ENCODE results near the gene ORC3.

The ORC3 gene

DNA sequence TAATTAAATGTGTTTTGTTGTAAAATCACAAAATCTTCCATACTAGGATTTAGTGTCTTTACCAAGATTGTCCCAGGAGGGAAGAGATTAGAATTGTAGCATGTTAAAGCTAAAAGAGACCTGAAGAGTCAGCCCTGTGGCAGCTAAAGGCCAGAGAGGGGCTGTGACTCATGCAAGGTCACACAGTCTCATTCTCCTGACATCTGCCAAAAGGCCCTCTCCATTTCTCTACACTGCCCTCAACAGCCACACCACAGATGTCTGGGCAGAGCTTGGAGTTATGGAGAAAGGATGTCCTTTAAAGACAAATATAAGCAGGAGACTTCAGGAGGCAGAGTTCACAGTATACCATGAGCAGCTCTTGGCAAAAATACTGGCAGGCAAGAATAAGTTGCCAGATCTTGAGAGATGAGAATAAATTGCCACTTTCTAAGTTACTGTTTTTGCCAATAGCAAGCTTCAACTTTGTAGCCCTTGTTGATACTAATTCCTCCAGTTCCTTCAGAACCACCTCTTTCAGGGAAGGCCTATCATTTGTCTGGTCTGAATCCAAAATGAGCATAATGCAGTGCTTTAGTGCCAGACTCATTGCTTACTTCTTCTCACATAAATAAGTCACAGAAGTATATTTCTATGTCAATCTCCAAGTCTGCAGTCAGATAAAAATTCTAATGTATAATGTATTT is 70.4 kb downstream of the ORC3 start:
- no peak overlapping the region for H3K4me3 ChIP-seq (ENCODE audit: low read depth in 1 of 2, low read length in 1 of 2)
- H3K27me3 ChIP-seq = no peaks in the 10 kb centered on the region
- H3K4me1 ChIP-seq (ENCODE audit: control insufficient read depth in 1 of 2, insufficient read depth in 1 of 2, low read depth in 1 of 2, low read length in 1 of 2) = peaks cover 0 to 8% of the 10 kb centered on the region in 2 experiments
- H3K9me3 ChIP-seq = no peaks in the 10 kb centered on the region
- peaks cover 5% of the 10 kb centered on the region for H3K36me3 ChIP-seq
- TF ChIP-seq, protein P1, sequence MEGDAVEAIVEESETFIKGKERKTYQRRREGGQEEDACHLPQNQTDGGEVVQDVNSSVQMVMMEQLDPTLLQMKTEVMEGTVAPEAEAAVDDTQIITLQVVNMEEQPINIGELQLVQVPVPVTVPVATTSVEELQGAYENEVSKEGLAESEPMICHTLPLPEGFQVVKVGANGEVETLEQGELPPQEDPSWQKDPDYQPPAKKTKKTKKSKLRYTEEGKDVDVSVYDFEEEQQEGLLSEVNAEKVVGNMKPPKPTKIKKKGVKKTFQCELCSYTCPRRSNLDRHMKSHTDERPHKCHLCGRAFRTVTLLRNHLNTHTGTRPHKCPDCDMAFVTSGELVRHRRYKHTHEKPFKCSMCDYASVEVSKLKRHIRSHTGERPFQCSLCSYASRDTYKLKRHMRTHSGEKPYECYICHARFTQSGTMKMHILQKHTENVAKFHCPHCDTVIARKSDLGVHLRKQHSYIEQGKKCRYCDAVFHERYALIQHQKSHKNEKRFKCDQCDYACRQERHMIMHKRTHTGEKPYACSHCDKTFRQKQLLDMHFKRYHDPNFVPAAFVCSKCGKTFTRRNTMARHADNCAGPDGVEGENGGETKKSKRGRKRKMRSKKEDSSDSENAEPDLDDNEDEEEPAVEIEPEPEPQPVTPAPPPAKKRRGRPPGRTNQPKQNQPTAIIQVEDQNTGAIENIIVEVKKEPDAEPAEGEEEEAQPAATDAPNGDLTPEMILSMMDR (IDR thresholded peaks at IDR 0.05) = no peak
- H3K27ac ChIP-seq = peak overlapping the region; percentile 1

DNA sequence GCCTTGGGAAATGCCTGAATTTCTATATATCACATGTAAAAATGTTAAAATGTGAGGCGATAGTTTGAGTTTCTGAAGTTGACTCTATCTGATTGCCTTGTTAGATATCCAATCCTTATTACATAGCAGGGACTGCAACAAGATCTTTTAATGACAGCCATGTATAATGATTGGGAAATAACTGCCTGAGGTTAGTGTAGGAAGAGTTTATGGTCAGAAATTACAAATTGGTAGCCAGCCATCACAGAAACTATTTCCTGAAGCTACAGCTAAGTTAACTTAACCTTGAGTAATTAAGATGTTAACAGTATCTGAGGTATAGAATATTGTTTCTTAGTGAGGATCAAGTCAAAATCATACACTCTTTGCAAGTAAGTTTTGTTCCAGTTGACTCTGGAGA is 71.1 kb downstream of the ORC3 start:
- peaks cover 5% of the 10 kb centered on the region for H3K36me3 ChIP-seq
- TF ChIP-seq, protein P1 (IDR thresholded peaks at IDR 0.05) = no peak
- no peak overlapping the region for H3K27ac ChIP-seq
- H3K27me3 ChIP-seq = no peaks in the 10 kb centered on the region
- no peaks in the 10 kb centered on the region for H3K9me3 ChIP-seq
- H3K4me1 ChIP-seq (ENCODE audit: control insufficient read depth in 1 of 2, insufficient read depth in 1 of 2, low read depth in 1 of 2, low read length in 1 of 2) = peaks cover 0 to 8% of the 10 kb centered on the region in 2 experiments
- no peak overlapping the region for H3K4me3 ChIP-seq (ENCODE audit: low read depth in 1 of 2, low read length in 1 of 2)

DNA sequence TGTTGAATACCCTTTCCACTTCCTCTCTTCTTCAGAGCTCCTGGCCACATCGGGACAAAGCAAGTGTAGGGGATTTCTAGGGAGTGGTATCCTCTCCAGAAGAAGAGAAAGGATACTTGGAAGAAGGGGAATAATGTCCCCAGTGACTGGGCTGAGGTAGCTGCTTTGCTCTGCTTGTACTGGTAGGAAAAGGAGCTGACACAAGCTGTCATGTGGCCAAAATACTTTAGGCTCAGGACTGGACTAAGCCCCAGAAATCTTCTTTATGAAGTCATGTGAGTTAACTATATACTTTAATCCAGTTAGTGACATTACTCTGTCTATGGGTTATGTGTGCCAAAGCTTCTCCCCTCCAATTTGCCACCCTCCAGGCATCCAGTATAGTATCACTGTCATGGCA is 71.6 kb downstream of the ORC3 start:
- Histone ChIP-seq H3K27ac (no peak overlapping the region), H3K27me3 (no peaks in the 10 kb centered on the region), H3K9me3 (no peaks in the 10 kb centered on the region), H3K4me3 (ENCODE audit: low read depth in 1 of 2, low read length in 1 of 2) (no peak overlapping the region), H3K4me1 (ENCODE audit: control insufficient read depth in 1 of 2, insufficient read depth in 1 of 2, low read depth in 1 of 2, low read length in 1 of 2) (peaks cover 0 to 8% of the 10 kb centered on the region in 2 experiments), H3K36me3 (peaks cover 5% of the 10 kb centered on the region)
- TF ChIP-seq, protein P1 (IDR thresholded peaks at IDR 0.05) = no peak

DNA sequence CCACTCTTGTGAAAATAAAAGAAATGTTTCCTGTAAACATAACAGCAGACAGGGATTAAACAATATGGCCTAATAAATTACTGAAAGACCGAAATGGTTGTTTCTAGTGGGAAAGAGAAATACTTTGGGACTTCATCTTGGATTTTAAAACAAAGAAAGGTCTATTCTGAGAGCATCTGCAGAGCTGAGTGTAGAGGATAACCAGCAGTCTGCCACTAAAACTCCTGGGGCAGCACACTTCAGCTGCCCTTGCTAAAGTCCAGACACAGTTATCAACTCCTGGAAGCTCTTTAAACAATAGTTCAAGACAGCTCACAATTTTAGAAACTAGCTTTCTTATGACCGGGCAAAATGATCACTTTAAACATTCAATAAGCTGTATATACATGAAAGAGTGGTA is 73.5 kb downstream of the ORC3 start:
- TF ChIP-seq, protein P1 (IDR thresholded peaks at IDR 0.05) = no peak
- Histone ChIP-seq H3K27ac (no peak overlapping the region), H3K27me3 (no peaks in the 10 kb centered on the region), H3K9me3 (no peaks in the 10 kb centered on the region), H3K4me3 (ENCODE audit: low read depth in 1 of 2, low read length in 1 of 2) (no peak overlapping the region), H3K4me1 (ENCODE audit: control insufficient read depth in 1 of 2, insufficient read depth in 1 of 2, low read depth in 1 of 2, low read length in 1 of 2) (peaks cover 0 to 8% of the 10 kb centered on the region in 2 experiments), H3K36me3 (peaks cover 9% of the 10 kb centered on the region)

DNA sequence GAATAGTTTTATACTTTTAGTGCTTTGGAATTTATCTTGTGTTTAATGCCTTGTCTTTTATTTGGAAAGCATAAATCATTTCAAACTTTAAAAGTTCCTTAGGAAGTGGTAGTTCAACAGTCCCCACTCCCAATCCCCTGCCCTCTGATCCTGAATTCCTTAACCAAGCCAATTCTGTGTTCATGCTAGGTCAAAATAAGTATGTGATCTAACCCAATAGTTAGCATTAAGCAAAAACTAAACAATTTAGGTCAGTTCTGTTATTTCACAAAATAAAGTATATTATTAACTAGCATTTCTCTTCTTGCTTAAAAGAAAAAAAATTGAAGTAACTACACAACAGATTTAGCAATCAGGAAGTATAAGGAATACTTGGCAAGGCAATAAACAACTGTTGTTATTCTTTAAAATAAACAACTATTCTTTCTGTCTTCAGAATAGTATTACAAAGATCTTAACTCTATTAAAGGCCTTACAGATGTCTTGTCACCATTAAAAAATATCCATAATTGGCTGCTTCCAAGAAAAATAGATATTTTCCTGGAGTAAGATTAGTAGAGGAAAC is 75.1 kb downstream of the ORC3 start:
- H3K36me3 ChIP-seq = peaks cover 13% of the 10 kb centered on the region
- TF ChIP-seq, protein P1 (IDR thresholded peaks at IDR 0.05) = no peak
- no peak overlapping the region for H3K27ac ChIP-seq
- H3K4me3 ChIP-seq (ENCODE audit: low read depth in 1 of 2, low read length in 1 of 2) = no peak overlapping the region
- H3K27me3 ChIP-seq = no peaks in the 10 kb centered on the region
- H3K9me3 ChIP-seq = no peaks in the 10 kb centered on the region
- peaks cover 0 to 10% of the 10 kb centered on the region in 2 experiments for H3K4me1 ChIP-seq (ENCODE audit: control insufficient read depth in 1 of 2, insufficient read depth in 1 of 2, low read depth in 1 of 2, low read length in 1 of 2)
